GM12878 (cell line): Measurements from ENCODE around the gene SUSD2. TPM values are rescaled to one million over a fixed set of nuclear protein-coding genes. Genes with fewer than 3 reads are reported as not detected.

Experiments
- ATAC-seq: fragments of 200-7000 bp; cut with Tn5 transposase; 3 replicates; pipeline ENCODE4 v1.9.1; 2020; ENCODE audit warnings: mild to moderate bottlenecking, moderate library complexity
- BruUV-seq: library from RNA; stranded (reverse); fragments of 400-500 nt; replicated peaks from 2 replicates; lab custom pipeline; 2021; lab: Mats Ljungman, UMichigan
- CTCF ChIA-PET: fragments of 300-600 bp; sonication (Branson Sonifier 250); formaldehyde crosslinking; extraction: SDS; loops from one replicate; lab custom pipeline; 2021; ENCODE audit warnings: inconsistent platforms; lab: Yijun Ruan, JAX
- POLR2A ChIA-PET: fragments of 350-600 bp; formaldehyde crosslinking; extraction: SDS; loops from one replicate; lab custom pipeline; 2021; ENCODE audit warnings: inconsistent platforms; lab: Charles Lee
- RAD21 ChIA-PET: fragments of 300-600 bp; sonication (Branson Sonifier 250); formaldehyde crosslinking; loops from one replicate; lab custom pipeline; 2023; ENCODE audit warnings: antibody characterized with exemption; ENCODE audit not compliant: unreplicated experiment; lab: Charles Lee
- SMC1A ChIA-PET: fragments of 300-600 bp; sonication (Branson Sonifier 250); formaldehyde crosslinking; loops from one replicate; lab custom pipeline; 2023; ENCODE audit not compliant: unreplicated experiment, uncharacterized antibody; lab: Charles Lee
- DNase-seq: peaks from one replicate; pipeline ENCODE4 v3.0.0-alpha.2; 2011; ENCODE audit warnings: low read depth, low spot score
- FAIRE-seq: peaks from 3 replicates; lab custom pipeline; 2011; peaks lifted over from hg19 to GRCh38; lab: Jason Lieb, UNC
- H2AFZ ChIP-seq: 2 replicates; pipeline ENCODE4 v1.6.0; 2011; ENCODE audit warnings: low read depth, low read length, control low read depth; ENCODE audit not compliant: control insufficient read depth
- H3K27ac ChIP-seq: 2 replicates; pipeline ENCODE4 v1.5.1; 2011; ENCODE audit warnings: control low read depth; ENCODE audit not compliant: control insufficient read depth, insufficient read depth
- H3K27me3 ChIP-seq, 2 experiments: replicated peaks in 1 of 2; 2 replicates each; pipeline versions ENCODE4 v1.6.0 to v1.6.1; 2011; ENCODE audit warnings: low read length in 1 of 2; ENCODE audit not compliant: control insufficient read depth in 2 of 2, insufficient read depth in 2 of 2
- H3K36me3 ChIP-seq, 2 experiments: 2 replicates each; pipeline ENCODE4 v1.5.1; 2011; ENCODE audit warnings: low read length in 1 of 2; ENCODE audit not compliant: control insufficient read depth in 2 of 2, insufficient read depth in 2 of 2
- H3K4me1 ChIP-seq: 2 replicates; pipeline ENCODE4 v1.6.1; 2011; ENCODE audit warnings: mild to moderate bottlenecking, low read length, moderate library complexity, mixed read lengths; ENCODE audit not compliant: control insufficient read depth, insufficient read depth
- H3K4me2 ChIP-seq: 2 replicates; pipeline ENCODE4 v1.6.0; 2011; ENCODE audit warnings: control low read depth; ENCODE audit not compliant: control insufficient read depth, insufficient read depth
- H3K4me3 ChIP-seq: fragments of 200-600 bp; sonication (generic); 2 replicates; pipeline ENCODE4 v1.5.1; 2016
- H3K79me2 ChIP-seq: 2 replicates; pipeline ENCODE4 v1.6.0; 2011; ENCODE audit warnings: low read length; ENCODE audit not compliant: control insufficient read depth, insufficient read depth
- H3K9ac ChIP-seq: 2 replicates; pipeline ENCODE4 v1.8.0; 2011; ENCODE audit warnings: low read length, control low read depth, mixed read lengths; ENCODE audit not compliant: control insufficient read depth, insufficient read depth
- H3K9me3 ChIP-seq: replicated peaks from 3 replicates; pipeline ENCODE4 v1.5.1; 2011; ENCODE audit warnings: mild to moderate bottlenecking, low read length; ENCODE audit not compliant: control insufficient read depth, insufficient read depth
- H4K20me1 ChIP-seq: 2 replicates; pipeline ENCODE4 v1.6.0; 2011; ENCODE audit not compliant: control insufficient read depth, insufficient read depth
- E4F1 ChIP-seq: fragments of 450-650 bp; IDR thresholded peaks from 2 replicates; pipeline ENCODE4 v1.6.1; 2018; ENCODE audit warnings: borderline replicate concordance, mild to moderate bottlenecking; ENCODE audit not compliant: partially characterized antibody
- HDAC6 ChIP-seq: fragments of 200-600 bp; sonication (generic); IDR thresholded peaks from one replicate; pipeline ENCODE4 v1.8.0; 2017; ENCODE audit warnings: antibody characterized with exemption; ENCODE audit not compliant: unreplicated experiment
- KDM1A ChIP-seq: fragments of 200-600 bp; sonication (generic); IDR thresholded peaks from 2 replicates; pipeline ENCODE4 v1.6.1; 2016; ENCODE audit warnings: borderline replicate concordance
- NFIC ChIP-seq: IDR thresholded peaks from 2 replicates; pipeline ENCODE4 v1.6.1; 2012; ENCODE audit warnings: low read depth, mild to moderate bottlenecking, inconsistent platforms, low read length, moderate library complexity
- NFYA ChIP-seq: IDR thresholded peaks from 2 replicates; pipeline ENCODE4 v1.6.1; 2011; ENCODE audit warnings: low read depth, mild to moderate bottlenecking, low read length, improper control_type of control experiment, borderline replicate concordance
- POLR2A ChIP-seq: IDR thresholded peaks from 2 replicates; pipeline ENCODE4 v1.6.1; 2011; ENCODE audit warnings: low read depth, mild to moderate bottlenecking, low read length
- POLR2AphosphoS5 ChIP-seq: IDR thresholded peaks from 2 replicates; pipeline ENCODE4 v1.6.1; 2011; ENCODE audit warnings: mild to moderate bottlenecking, low read length, inconsistent platforms
- RUNX3 ChIP-seq: IDR thresholded peaks from 2 replicates; pipeline ENCODE4 v1.6.1; 2012; ENCODE audit warnings: low read length, inconsistent platforms
- SRF ChIP-seq, 2 experiments: IDR thresholded peaks; 2 replicates each; pipeline ENCODE4 v1.6.1; 2011; ENCODE audit warnings: low read depth in 2 of 2, low read length in 2 of 2, mild to moderate bottlenecking in 1 of 2, moderate library complexity in 1 of 2
- STAT3 ChIP-seq: IDR thresholded peaks from 2 replicates; pipeline ENCODE4 v1.6.1; 2011; ENCODE audit warnings: low read depth, low read length, improper control_type of control experiment
- TCF12 ChIP-seq: IDR thresholded peaks from 2 replicates; pipeline ENCODE4 v1.6.1; 2011; ENCODE audit warnings: low read depth, mild to moderate bottlenecking, low read length
- ZNF274 ChIP-seq: IDR thresholded peaks from one replicate; pipeline ENCODE4 v1.8.0; 2011; ENCODE audit not compliant: insufficient read length, insufficient read depth
- ZSCAN29 ChIP-seq: fragments of 450-650 bp; IDR thresholded peaks from 2 replicates; pipeline ENCODE4 v1.6.1; 2017; ENCODE audit warnings: mild to moderate bottlenecking, moderate library complexity
- WGBS: methylation state at CpG from one replicate; pipeline ENCODE4 v1.1.6; 2016; ENCODE audit warnings: low lambda C conversion rate; ENCODE audit not compliant: insufficient replicate concordance, insufficient coverage; ENCODE audit errors: missing lambda C conversion rate; 5-methylcytosine and 5-hydroxymethylcytosine counted together
- in situ Hi-C: fragments of 300-500 bp; cut with MboI; formaldehyde crosslinking; loops from 9 replicates; pipeline ENCODE4 v1.14.3; 2018; ENCODE audit warnings: mixed read lengths
- intact Hi-C: fragments of 100-400 bp; cut with micrococcal nuclease; formaldehyde crosslinking; loops from one replicate; pipeline ENCODE4 v1.14.2; 2022; ENCODE audit not compliant: unreplicated experiment
- polyA plus RNA-seq, 11 experiments: library from polyadenylated mRNA; depleted of rRNA in 4 of 11; unstranded in 6 of 11; stranded (reverse) in 5 of 11; fragments of >200 nt; fragmentation: Nextera tagmentation in 4 of 11; fragmentation: Illumina TruSeq in 1 of 11; extraction: Ambion mirVana in 4 of 11; extraction: Trizol in 1 of 11; gene quantifications; 1 replicate in 1 of 11; 2 replicates in 10 of 11; pipeline versions ENCODE4 v1.2.1 to v1.2.3, GENCODE V29; 2011 to 2016; ENCODE audit warnings: inconsistent platforms in 2 of 11, missing spikeins in 2 of 11, low read depth in 1 of 11
- total RNA-seq, 4 experiments: library from RNA; depleted of rRNA in 3 of 4; stranded (reverse); fragments of >200 nt in 3 of 4; fragmentation: Illumina TruSeq in 1 of 4; extraction: Trizol in 1 of 4; gene quantifications; 2 replicates each; pipeline versions ENCODE4 v1.2.1 to v1.2.3, GENCODE V29; 2013 to 2021
- TF ChIP-seq, protein P1 (sequence below): IDR thresholded peaks from 2 replicates; pipeline ENCODE4 v1.6.1; 2012; ENCODE audit warnings: low read depth, low read length, improper control_type of control experiment

Gene SUSD2
- total and polyA plus RNA-seq, 10 of the 15 experiments (the other 5 are each of a cell fraction or from before 2014, with no cell fraction given), result 0.04 to 0.31 (median 0.11) TPM; not detected in 5

GRCh38 chr22:24169439-24170058, 11.7 kb upstream of the SUSD2 start:
- Histone ChIP-seq H3K4me1 (no peaks in the 10 kb centered on the region), H3K4me3 (no peak overlapping the region), H3K9ac (no peak overlapping the region), H3K4me2 (no peak overlapping the region), H4K20me1 (no peaks in the 10 kb centered on the region), H3K27me3 (no peaks in the 10 kb centered on the region), H3K27ac (no peak overlapping the region), H2AFZ (no peak overlapping the region), H3K79me2 (no peaks in the 10 kb centered on the region), H3K9me3 (no peaks in the 10 kb centered on the region), H3K36me3 (peaks cover 12 to 30% of the 10 kb centered on the region in 2 experiments; a peak in 3 of 4 replicates)
- DNase-seq, result no peak
- in situ Hi-C loops (loop anchor here (5.0 kb wide), 1 partner anchor 217 kb away; no protein-coding TSS in a partner anchor), intact Hi-C loops (loop anchor here (10.0 kb wide), 1 partner anchor 215 kb away; no protein-coding TSS in a partner anchor)
- ATAC-seq, result no peak
- CTCF ChIA-PET, result interaction anchor here (1.6 to 8.9 kb wide), 2 partner anchors 14 to 62 kb away, joined by 3 to 94 read pairs; no protein-coding TSS in a partner anchor
- RAD21 ChIA-PET, result no interaction called here
- no TSS peak for BruUV-seq
- POLR2A ChIA-PET, result no interaction called here
- WGBS, result 82% methylated on average over 12 of the region's 12 CpGs
- TF ChIP-seq POLR2AphosphoS5, result no peak
- no peak for TF ChIP-seq RUNX3
- TF ChIP-seq, protein P1, sequence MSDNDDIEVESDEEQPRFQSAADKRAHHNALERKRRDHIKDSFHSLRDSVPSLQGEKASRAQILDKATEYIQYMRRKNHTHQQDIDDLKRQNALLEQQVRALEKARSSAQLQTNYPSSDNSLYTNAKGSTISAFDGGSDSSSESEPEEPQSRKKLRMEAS, result no peak
- peak; percentile 26 for TF ChIP-seq POLR2A
- TF ChIP-seq TCF12, result no peak
- SMC1A ChIA-PET, result no interaction called here
- FAIRE-seq, result no peak

- ChIA-PET POLR2A (no interaction called here), SMC1A (interaction anchor here (1.0 kb wide), 1 partner anchor 69 kb away, joined by 3 read pairs; no protein-coding TSS in a partner anchor)
- no peak for TF ChIP-seq E4F1
- TF ChIP-seq NFYA, result no peak
- no peak for TF ChIP-seq HDAC6
- TF ChIP-seq STAT3, result no peak
- TF ChIP-seq ZSCAN29, result no peak
- TF ChIP-seq KDM1A, result no peak
- TF ChIP-seq SRF (IDR thresholded peaks at IDR 0.05; ENCODE audit: low read depth in 2 of 2, low read length in 2 of 2), result no peak
- no peak for TF ChIP-seq ZNF274
- no peak for TF ChIP-seq NFIC
Observed at GRCh38 chr22:24170188-24170587, 11.1 kb upstream of the SUSD2 start.

More at GRCh38 chr22:24170188-24170587, 11.1 kb upstream of the SUSD2 start:
- Histone ChIP-seq H3K4me1 (no peaks in the 10 kb centered on the region), H4K20me1 (no peaks in the 10 kb centered on the region), H3K4me3 (no peak overlapping the region), H3K27me3 (no peaks in the 10 kb centered on the region), H3K4me2 (no peak overlapping the region), H3K9ac (no peak overlapping the region), H3K79me2 (no peaks in the 10 kb centered on the region), H3K9me3 (no peaks in the 10 kb centered on the region), H2AFZ (no peak overlapping the region), H3K36me3 (peaks cover 12 to 26% of the 10 kb centered on the region in 2 experiments; a peak in 3 of 4 replicates), H3K27ac (no peak overlapping the region)
- BruUV-seq, result no TSS peak
- intact Hi-C loops, result loop anchor here (10.0 kb wide), 1 partner anchor 215 kb away; no protein-coding TSS in a partner anchor
- WGBS, result 96% methylated on average over 12 of the region's 12 CpGs
- FAIRE-seq (no peak), ATAC-seq (no peak), DNase-seq (no peak)
- ChIA-PET RAD21 (no interaction called here), CTCF (interaction anchor here (1.6 to 8.9 kb wide), 2 partner anchors 15 to 63 kb away, joined by 3 to 94 read pairs; no protein-coding TSS in a partner anchor)
- in situ Hi-C loops, result loop anchor here (5.0 kb wide), 1 partner anchor 218 kb away; no protein-coding TSS in a partner anchor
